ENCODE results near the gene LHFPL4. TPM values are rescaled to one million over a fixed set of nuclear protein-coding genes. Genes with fewer than 3 reads are reported as not detected.

The LHFPL4 gene
- total RNA-seq, 2 experiments from 2014 or later: not detected

DNA sequence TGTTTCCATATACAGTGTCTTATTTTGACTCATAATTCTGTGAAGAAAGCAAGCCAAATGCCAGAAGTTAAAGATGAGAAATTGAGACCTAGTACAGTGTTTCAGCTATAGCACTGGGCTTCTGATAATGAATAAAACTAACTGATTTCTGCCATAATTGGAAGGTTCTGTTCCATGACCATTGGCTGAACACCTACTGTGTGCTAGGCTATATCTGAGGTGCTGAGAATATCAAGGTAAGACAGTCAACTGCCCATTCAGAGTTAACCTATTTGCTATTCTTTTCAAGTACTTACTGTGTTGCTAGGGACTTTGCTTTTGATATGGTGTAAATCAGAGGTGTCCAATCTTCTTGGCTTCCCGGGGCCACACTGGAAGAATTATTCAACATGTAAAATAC is 73.4 kb downstream of the LHFPL4 start:
- ATAC-seq (no peak), DNase-seq (no peak)
- Mint-ChIP-seq H3K4me3 (no peak overlapping the region), H3K36me3 (peaks cover 63% of the 10 kb centered on the region), H3K9me3 (ENCODE audit: low read depth) (no peaks in the 10 kb centered on the region), H3K4me1 (no peaks in the 10 kb centered on the region), H3K27ac (no peak overlapping the region), H3K27me3 (no peaks in the 10 kb centered on the region)
- CTCF ChIA-PET: interaction anchor here (1.0 kb wide), 1 partner anchor 127 kb away, joined by 3 read pairs; no protein-coding TSS in a partner anchor

GRCh38 chr3:9476935-9477334 is 76.7 kb downstream of the LHFPL4 start:
- ATAC-seq (no peak), DNase-seq (no peak)
- CTCF ChIA-PET: interaction anchor here (0.8 kb wide), 1 partner anchor 124 kb away, joined by 3 read pairs; no protein-coding TSS in a partner anchor
- Mint-ChIP-seq H3K9me3 (ENCODE audit: low read depth) (no peaks in the 10 kb centered on the region), H3K4me1 (no peaks in the 10 kb centered on the region), H3K36me3 (peaks cover 75% of the 10 kb centered on the region), H3K27ac (no peak overlapping the region), H3K27me3 (no peaks in the 10 kb centered on the region), H3K4me3 (no peak overlapping the region)

DNA sequence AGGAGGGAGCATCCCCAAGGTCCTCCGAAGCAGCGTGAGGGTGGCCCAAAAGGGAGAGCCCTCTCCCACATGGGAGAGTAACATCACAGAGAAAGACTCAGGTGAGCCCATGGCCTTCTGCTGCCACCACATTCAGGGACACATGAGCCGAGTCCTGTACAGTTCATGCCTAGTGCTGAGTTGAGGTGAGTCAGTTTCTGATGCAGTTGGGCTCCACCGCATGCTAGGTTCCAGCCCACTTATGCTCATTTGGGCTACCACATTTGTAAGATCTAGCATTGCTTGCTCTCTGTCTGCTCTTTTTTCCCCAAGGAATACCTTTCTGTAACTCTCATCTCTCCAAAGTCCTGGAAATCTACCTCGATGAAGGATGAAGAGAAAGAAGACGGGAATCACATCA is 79.1 kb downstream of the LHFPL4 start:
- Mint-ChIP-seq H3K4me3 (no peak overlapping the region), H3K4me1 (no peaks in the 10 kb centered on the region), H3K27ac (no peak overlapping the region), H3K27me3 (no peaks in the 10 kb centered on the region), H3K36me3 (peaks cover 74% of the 10 kb centered on the region), H3K9me3 (ENCODE audit: low read depth) (no peaks in the 10 kb centered on the region)
- ATAC-seq (no peak), DNase-seq (no peak)
- CTCF ChIA-PET: no interaction called here

DNA sequence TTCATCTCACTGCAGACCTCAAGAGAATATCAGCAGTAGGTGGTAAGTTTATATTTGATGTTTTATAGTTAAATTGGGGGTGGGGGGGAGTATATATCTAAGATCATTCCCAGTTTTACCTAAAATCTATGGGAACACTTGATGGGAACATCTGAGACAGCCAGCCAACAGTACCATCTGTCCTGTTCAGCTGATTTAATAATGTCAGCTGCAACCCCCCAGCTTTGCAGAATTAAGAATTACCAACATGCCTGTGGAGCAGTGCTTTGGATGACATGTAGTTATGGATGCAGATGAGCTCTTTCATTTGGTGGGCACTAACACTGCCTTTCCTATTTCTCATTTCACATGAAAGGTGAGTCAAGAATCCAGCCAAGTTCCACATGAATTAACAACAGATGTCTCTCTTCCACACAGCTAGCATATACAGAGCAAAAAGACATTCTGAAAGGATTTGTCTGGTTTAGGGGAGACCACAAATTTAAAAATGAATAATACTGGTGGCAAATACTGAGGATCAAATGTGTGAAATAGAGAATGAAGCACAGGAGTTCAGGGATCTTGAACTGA is 80.0 kb downstream of the LHFPL4 start:
- ATAC-seq: no peak
- H3K4me3 Mint-ChIP-seq: no peak overlapping the region
- no peaks in the 10 kb centered on the region for H3K9me3 Mint-ChIP-seq (ENCODE audit: low read depth)
- CTCF ChIA-PET: no interaction called here
- no peak for DNase-seq
- H3K4me1 Mint-ChIP-seq: peaks cover 5% of the 10 kb centered on the region
- no peaks in the 10 kb centered on the region for H3K27me3 Mint-ChIP-seq
- no peak overlapping the region for H3K27ac Mint-ChIP-seq
- peaks cover 70% of the 10 kb centered on the region for H3K36me3 Mint-ChIP-seq

DNA sequence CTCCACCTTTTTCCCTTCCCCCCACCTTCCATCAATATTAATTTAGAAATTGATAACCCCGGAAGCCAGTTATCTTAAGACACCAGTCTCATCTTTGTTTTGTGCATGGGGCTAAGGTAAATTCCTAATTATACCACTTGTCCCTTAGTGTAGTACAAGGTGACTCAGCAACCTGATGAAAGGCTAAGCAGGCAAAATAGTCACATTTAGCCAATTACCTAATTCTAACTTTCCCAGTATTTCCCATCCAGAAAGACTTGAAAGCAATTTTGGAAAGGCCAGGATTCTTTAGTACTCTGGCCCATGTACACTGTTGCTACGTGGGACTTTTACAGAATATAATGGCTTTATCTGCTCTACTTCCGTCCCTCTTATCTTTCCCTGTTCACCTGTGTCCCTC is 83.6 kb downstream of the LHFPL4 start:
- Mint-ChIP-seq H3K27me3 (no peaks in the 10 kb centered on the region), H3K4me1 (peaks cover 20% of the 10 kb centered on the region), H3K27ac (no peak overlapping the region), H3K36me3 (peaks cover 63% of the 10 kb centered on the region), H3K9me3 (ENCODE audit: low read depth) (no peaks in the 10 kb centered on the region), H3K4me3 (no peak overlapping the region)
- CTCF ChIA-PET: no interaction called here
- ATAC-seq: no peak
- no peak for DNase-seq

- no peak for DNase-seq
- Mint-ChIP-seq H3K27me3 (no peaks in the 10 kb centered on the region), H3K36me3 (peaks cover 60% of the 10 kb centered on the region), H3K4me1 (peaks cover 20% of the 10 kb centered on the region), H3K9me3 (ENCODE audit: low read depth) (no peaks in the 10 kb centered on the region), H3K27ac (peak overlapping the region; percentile 33), H3K4me3 (no peak overlapping the region)
- CTCF ChIA-PET: no interaction called here
- peak; percentile 62 for ATAC-seq
Measured at GRCh38 chr3:9468460-9468859, 85.2 kb downstream of the LHFPL4 start.

DNA sequence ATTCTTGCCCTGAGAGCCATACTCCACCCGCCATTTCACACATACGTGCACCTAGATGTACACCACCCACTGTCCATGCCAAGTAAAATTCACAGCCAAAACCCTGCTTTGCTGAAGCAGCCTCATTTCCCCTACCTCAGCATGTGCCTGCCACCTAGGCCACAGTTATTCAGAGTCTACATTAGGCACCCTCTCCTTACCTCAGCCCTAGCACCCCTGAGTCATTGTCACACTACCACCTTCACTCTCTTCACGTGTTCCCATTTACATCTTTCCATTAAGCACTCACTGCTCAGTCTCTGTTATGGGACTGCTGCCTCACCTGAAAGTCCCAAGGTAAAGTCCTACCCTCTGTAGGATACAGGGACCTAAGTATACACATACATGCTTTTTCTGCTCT is 86.2 kb downstream of the LHFPL4 start:
- Mint-ChIP-seq H3K36me3 (peaks cover 51% of the 10 kb centered on the region), H3K4me1 (peaks cover 20% of the 10 kb centered on the region), H3K27me3 (no peaks in the 10 kb centered on the region), H3K27ac (peak overlapping the region; percentile 62), H3K9me3 (ENCODE audit: low read depth) (no peaks in the 10 kb centered on the region), H3K4me3 (no peak overlapping the region)
- DNase-seq (no peak), ATAC-seq (peak; percentile 36)
- CTCF ChIA-PET: no interaction called here

- DNase-seq: no peak
- CTCF ChIA-PET: interaction anchor here (0.7 to 1.5 kb wide), 2 partner anchors 15 to 25 kb away, joined by 3 read pairs; no protein-coding TSS in a partner anchor
- no peak overlapping the region for H3K27ac Mint-ChIP-seq
- no peak overlapping the region for H3K4me3 Mint-ChIP-seq
- ATAC-seq: no peak
- no peaks in the 10 kb centered on the region for H3K27me3 Mint-ChIP-seq
- H3K36me3 Mint-ChIP-seq: peaks cover 29% of the 10 kb centered on the region
- H3K4me1 Mint-ChIP-seq: peaks cover 23% of the 10 kb centered on the region
- no peaks in the 10 kb centered on the region for H3K9me3 Mint-ChIP-seq (ENCODE audit: low read depth)
Measured at GRCh38 chr3:9455596-9456131, 98.0 kb downstream of the LHFPL4 start.

DNA sequence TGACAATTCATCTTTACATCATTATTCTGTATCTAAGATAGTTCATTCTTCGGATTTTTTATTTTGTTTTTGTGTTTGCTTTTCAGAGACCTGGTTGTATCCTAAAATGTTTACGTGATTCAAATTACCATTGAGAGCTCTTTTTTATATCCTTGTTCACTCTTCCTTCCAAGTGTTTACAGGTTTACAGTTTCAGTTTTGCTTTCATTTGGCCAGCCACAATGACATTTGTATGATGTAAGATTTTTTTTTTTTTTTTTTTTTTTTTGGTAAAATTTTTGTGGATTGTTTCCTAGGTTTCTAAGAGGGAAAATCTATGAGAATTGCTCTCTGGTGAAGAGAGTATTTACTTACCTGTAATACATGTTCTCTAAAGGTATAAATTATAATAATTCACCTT is 101.2 kb downstream of the LHFPL4 start:
- Mint-ChIP-seq H3K9me3 (ENCODE audit: low read depth) (no peaks in the 10 kb centered on the region), H3K4me3 (peak overlapping the region; percentile 51), H3K27ac (peak overlapping the region; percentile 91), H3K27me3 (no peaks in the 10 kb centered on the region), H3K4me1 (peaks cover 37% of the 10 kb centered on the region), H3K36me3 (peaks cover 49% of the 10 kb centered on the region)
- no peak for DNase-seq
- CTCF ChIA-PET: interaction anchor here (0.7 to 3.2 kb wide), 4 partner anchors 12 to 100 kb away, joined by 4 to 15 read pairs (median 8); partner anchors contain the start of gene THUMPD3
- ATAC-seq: peak; percentile 83

DNA sequence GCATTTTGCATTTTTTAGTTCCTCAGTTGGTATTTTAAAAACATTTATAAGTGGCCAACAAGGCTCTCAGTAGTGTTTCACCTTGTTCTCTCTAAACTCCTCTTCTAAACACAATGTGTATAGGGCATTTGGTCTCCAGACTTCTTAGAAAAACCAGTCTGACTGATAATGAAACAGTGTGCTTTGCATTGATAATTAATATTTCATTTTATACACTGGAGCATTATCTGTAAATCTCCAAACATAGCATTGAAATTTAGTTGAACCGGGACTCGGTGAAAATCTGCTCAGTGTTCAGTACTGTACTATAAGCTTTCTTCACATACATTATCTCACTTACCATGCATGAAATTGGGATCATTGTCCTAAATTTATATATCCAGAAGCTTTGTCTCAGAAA is 102.6 kb downstream of the LHFPL4 start:
- Mint-ChIP-seq H3K27ac (peak overlapping the region; percentile 36), H3K9me3 (ENCODE audit: low read depth) (no peaks in the 10 kb centered on the region), H3K4me3 (no peak overlapping the region), H3K4me1 (peaks cover 37% of the 10 kb centered on the region), H3K36me3 (peaks cover 60% of the 10 kb centered on the region), H3K27me3 (no peaks in the 10 kb centered on the region)
- CTCF ChIA-PET: interaction anchor here (3.2 kb wide), 1 partner anchor 98 kb away, joined by 15 read pairs; no protein-coding TSS in a partner anchor
- ATAC-seq (peak; percentile 29), DNase-seq (no peak)

GRCh38 chr3:9450126-9450525 is 103.5 kb downstream of the LHFPL4 start:
- H3K27me3 Mint-ChIP-seq: no peaks in the 10 kb centered on the region
- no peak for ATAC-seq
- H3K36me3 Mint-ChIP-seq: peaks cover 62% of the 10 kb centered on the region
- CTCF ChIA-PET: interaction anchor here (3.2 kb wide), 1 partner anchor 97 kb away, joined by 15 read pairs; no protein-coding TSS in a partner anchor
- no peak for DNase-seq
- no peak overlapping the region for H3K4me3 Mint-ChIP-seq
- no peaks in the 10 kb centered on the region for H3K9me3 Mint-ChIP-seq (ENCODE audit: low read depth)
- H3K4me1 Mint-ChIP-seq: peaks cover 37% of the 10 kb centered on the region
- H3K27ac Mint-ChIP-seq: peak overlapping the region; percentile 3

DNA sequence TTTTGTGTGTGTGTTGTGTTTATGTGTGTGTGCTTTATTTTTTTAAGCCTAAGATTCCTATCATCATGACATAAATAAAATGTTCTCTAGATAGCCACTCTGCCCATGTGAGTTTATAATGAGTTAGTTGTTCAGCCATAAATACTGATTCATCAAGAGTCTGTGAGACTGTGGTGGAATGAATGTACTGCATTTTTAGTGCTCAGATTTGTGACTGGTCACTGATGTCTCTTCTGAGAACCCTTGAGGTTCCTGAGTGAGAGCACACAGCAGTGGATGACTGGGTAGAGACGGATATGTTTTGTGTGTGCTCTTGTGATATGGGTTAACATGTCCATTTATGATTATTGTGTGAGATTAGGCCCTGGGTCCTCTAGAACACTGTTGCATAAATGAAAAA is 105.0 kb downstream of the LHFPL4 start:
- no peaks in the 10 kb centered on the region for H3K27me3 Mint-ChIP-seq
- H3K4me3 Mint-ChIP-seq: no peak overlapping the region
- CTCF ChIA-PET: no interaction called here
- no peak for ATAC-seq
- peak overlapping the region; percentile 12 for H3K27ac Mint-ChIP-seq
- DNase-seq: no peak
- peaks cover 37% of the 10 kb centered on the region for H3K4me1 Mint-ChIP-seq
- H3K36me3 Mint-ChIP-seq: peaks cover 65% of the 10 kb centered on the region
- H3K9me3 Mint-ChIP-seq (ENCODE audit: low read depth): no peaks in the 10 kb centered on the region
